ENCODE results near the gene EDA. TPM values are rescaled to one million over a fixed set of nuclear protein-coding genes. Genes with fewer than 3 reads are reported as not detected.
A peak's percentile ranks its signal among the peaks of the same experiment; 100 is the strongest.

Gene EDA
- 1 to 10 TPM; 3.1 to 7.2 (median 3.6) TPM for total RNA-seq
- polyA plus RNA-seq = under 1 TPM; 0.28 to 0.42 (median 0.30) TPM
- long read RNA-seq, donor 1, full-length matches to known transcripts = 1 of 1 reads
- long read RNA-seq, donor 1, partial matches to known transcripts = 0 of 1 reads
- long read RNA-seq, donor 1, other reads (novel, unspliced or antisense) = 0 of 1 reads
- long read RNA-seq, donor 2, partial matches to known transcripts = 0 of 1 reads
- long read RNA-seq, donor 2, other reads (novel, unspliced or antisense) = 0 of 1 reads

GRCh38 chrX:69615779-69616456 is at the start of gene EDA:
Gene EDA, plus strand, starts transcription at chrX:69616113.
- no peaks in the 10 kb centered on the region for H3K9me3 ChIP-seq
- H3K36me3 ChIP-seq = no peaks in the 10 kb centered on the region
- H3K27me3 ChIP-seq (replicated peaks in 1 of 7) = peaks cover 0 to 31% (median 17%) of the 10 kb centered on the region in 7 donors
- 0 to 45% (median 3%) methylated on average over 8 to 56 of the region's 56 CpGs for WGBS, 5 donors
- peak; percentile 85 for DNase-seq
- H3K27ac ChIP-seq = no peak within 1 kb of the TSS
- H3K4me3 ChIP-seq = peak within 1 kb of the TSS; percentile 23 to 75 (median 41)
- no peak for TF ChIP-seq POLR2A (IDR thresholded peaks at IDR 0.05)
- TF ChIP-seq POLR2AphosphoS5 (IDR thresholded peaks at IDR 0.05) = peak in 2 of 3 donors; percentile 35 to 50
- H3K4me1 ChIP-seq = peaks cover 0 to 9% (median 0%) of the 10 kb centered on the region in 6 donors
- intact Hi-C loops (cut with DNase I; ENCODE audit: low total_unique reads) = loop anchor here (10.0 kb wide), 1 partner anchor 81 kb away; no protein-coding TSS in a partner anchor

DNA sequence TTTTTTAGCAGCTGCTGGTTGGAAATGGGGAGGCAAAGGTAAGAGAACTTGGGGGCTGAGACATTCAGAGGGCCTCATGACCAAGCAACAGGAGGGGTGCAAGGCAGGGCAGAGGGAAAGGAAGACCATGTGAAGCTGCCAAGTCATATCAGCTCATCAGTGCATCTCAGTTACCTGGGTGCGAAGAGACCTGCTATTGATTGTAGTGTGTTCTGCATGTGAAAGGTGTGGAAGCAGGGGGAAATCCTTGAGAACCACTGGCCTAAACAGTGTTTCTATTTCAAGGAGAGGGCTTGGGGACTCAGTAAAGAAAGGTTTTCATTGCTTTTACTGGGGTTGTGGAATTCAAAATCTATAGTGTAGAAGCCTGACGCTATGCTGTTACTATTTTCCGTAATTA is 47.1 kb upstream of the EDA start:
- no peaks in the 10 kb centered on the region for H3K27me3 ChIP-seq (replicated peaks in 1 of 7)
- no peak for TF ChIP-seq POLR2A (IDR thresholded peaks at IDR 0.05)
- no peak for TF ChIP-seq POLR2AphosphoS5 (IDR thresholded peaks at IDR 0.05)
- TF ChIP-seq, protein P1, sequence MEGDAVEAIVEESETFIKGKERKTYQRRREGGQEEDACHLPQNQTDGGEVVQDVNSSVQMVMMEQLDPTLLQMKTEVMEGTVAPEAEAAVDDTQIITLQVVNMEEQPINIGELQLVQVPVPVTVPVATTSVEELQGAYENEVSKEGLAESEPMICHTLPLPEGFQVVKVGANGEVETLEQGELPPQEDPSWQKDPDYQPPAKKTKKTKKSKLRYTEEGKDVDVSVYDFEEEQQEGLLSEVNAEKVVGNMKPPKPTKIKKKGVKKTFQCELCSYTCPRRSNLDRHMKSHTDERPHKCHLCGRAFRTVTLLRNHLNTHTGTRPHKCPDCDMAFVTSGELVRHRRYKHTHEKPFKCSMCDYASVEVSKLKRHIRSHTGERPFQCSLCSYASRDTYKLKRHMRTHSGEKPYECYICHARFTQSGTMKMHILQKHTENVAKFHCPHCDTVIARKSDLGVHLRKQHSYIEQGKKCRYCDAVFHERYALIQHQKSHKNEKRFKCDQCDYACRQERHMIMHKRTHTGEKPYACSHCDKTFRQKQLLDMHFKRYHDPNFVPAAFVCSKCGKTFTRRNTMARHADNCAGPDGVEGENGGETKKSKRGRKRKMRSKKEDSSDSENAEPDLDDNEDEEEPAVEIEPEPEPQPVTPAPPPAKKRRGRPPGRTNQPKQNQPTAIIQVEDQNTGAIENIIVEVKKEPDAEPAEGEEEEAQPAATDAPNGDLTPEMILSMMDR (IDR thresholded peaks at IDR 0.05 in 8 of 11, conservative IDR thresholded peaks at IDR 0.05 in 3 of 11) = no peak
- no peak overlapping the region for H3K4me3 ChIP-seq
- no peaks in the 10 kb centered on the region for H3K9me3 ChIP-seq
- no peak overlapping the region for H3K27ac ChIP-seq
- no peaks in the 10 kb centered on the region for H3K36me3 ChIP-seq
- 79 to 91% (median 86%) methylated on average over 3 of the region's 3 CpGs for WGBS, 5 donors
- no peaks in the 10 kb centered on the region for H3K4me1 ChIP-seq
- DNase-seq = no peak
- intact Hi-C loops (cut with DNase I; ENCODE audit: low total_unique reads) = no loop called here

- Histone ChIP-seq H3K4me3 (no peak overlapping the region), H3K27ac (no peak overlapping the region), H3K36me3 (no peaks in the 10 kb centered on the region), H3K27me3 (replicated peaks in 1 of 7) (peaks cover 0 to 4% (median 0%) of the 10 kb centered on the region in 7 donors), H3K9me3 (no peaks in the 10 kb centered on the region), H3K4me1 (no peaks in the 10 kb centered on the region)
- DNase-seq = no peak
- TF ChIP-seq, protein P1 (IDR thresholded peaks at IDR 0.05 in 8 of 11, conservative IDR thresholded peaks at IDR 0.05 in 3 of 11) = no peak
- TF ChIP-seq POLR2A (IDR thresholded peaks at IDR 0.05) (no peak), POLR2AphosphoS5 (IDR thresholded peaks at IDR 0.05) (no peak)
- intact Hi-C loops (cut with DNase I; ENCODE audit: low total_unique reads) = no loop called here
- 38 to 67% (median 56%) methylated on average over 1 of the region's 1 CpG for WGBS, 5 donors
Measured at GRCh38 chrX:69597399-69597798, 18.5 kb upstream of the EDA start.

DNA sequence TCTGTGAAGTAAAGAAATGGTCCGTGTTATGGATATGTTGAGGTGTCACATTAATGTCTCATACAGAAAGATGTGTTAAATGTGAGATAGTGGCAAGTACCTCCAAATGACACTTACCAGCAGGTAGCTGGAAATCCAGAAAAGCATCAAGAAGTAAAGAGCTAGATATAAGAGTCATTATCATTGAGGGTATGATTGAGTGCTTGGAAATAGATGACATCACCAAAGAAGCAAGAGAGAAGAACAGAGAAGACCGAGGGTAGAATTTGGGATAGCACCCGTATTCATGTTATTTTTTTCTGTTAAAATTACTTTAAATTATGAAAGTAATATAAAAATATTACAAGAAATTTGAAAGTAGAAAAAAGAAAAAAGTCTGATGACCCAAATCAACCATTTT is 15.7 kb upstream of the EDA start:
- intact Hi-C loops (cut with DNase I; ENCODE audit: low total_unique reads) = no loop called here
- WGBS, 5 donors = 37 to 87% (median 76%) methylated on average over 3 of the region's 3 CpGs

More for the DNA sequence above, 15.7 kb upstream of the EDA start:
- Histone ChIP-seq H3K36me3 (no peaks in the 10 kb centered on the region), H3K9me3 (no peaks in the 10 kb centered on the region), H3K4me3 (no peak overlapping the region), H3K4me1 (no peaks in the 10 kb centered on the region), H3K27ac (no peak overlapping the region), H3K27me3 (replicated peaks in 1 of 7) (peaks cover 0 to under 1% (median 0%) of the 10 kb centered on the region in 7 donors)
- no peak for DNase-seq
- TF ChIP-seq, protein P1 (IDR thresholded peaks at IDR 0.05 in 8 of 11, conservative IDR thresholded peaks at IDR 0.05 in 3 of 11) = no peak
- TF ChIP-seq POLR2AphosphoS5 (IDR thresholded peaks at IDR 0.05) = no peak
- no peak for TF ChIP-seq POLR2A (IDR thresholded peaks at IDR 0.05)
